Measurements from ENCODE around the gene MYH10.

MYH10 gene

DNA sequence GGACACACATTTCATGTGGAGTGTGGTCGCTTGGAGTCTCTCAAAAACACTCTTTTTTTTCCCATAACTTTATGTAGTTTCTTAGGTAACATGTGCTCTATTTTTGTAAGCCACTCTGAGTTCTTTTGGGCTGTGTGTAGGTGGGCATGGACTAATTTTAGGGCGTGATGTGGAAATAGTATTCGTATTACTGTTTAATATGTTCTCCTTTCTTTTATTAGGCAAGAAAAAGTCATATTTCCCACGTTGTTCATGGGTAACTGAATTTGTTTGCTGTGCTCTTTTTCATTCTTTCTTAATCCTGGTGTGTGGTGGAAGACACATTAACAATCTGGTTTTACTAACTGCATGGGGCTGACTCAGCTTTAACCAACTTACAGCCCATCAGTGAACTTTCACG lies 167.4 kb downstream of the MYH10 start:
- H3K9me3 ChIP-seq (ENCODE audit: control insufficient read depth in 2 of 2, low read length in 2 of 2), result no peaks in the 10 kb centered on the region
- H3K27me3 ChIP-seq (ENCODE audit: control insufficient read depth in 2 of 2, insufficient read depth in 2 of 2, low read length in 2 of 2), result no peaks in the 10 kb centered on the region
- H3K4me3 ChIP-seq (ENCODE audit: low read length in 2 of 2), result no peak overlapping the region
- no peak overlapping the region for H3K9ac ChIP-seq (ENCODE audit: low read depth in 1 of 2, low read length in 2 of 2)
- H3K27ac ChIP-seq (ENCODE audit: low read depth in 2 of 2, low read length in 2 of 2), result no peak overlapping the region
- no peaks in the 10 kb centered on the region for H3K4me1 ChIP-seq (ENCODE audit: control insufficient read depth in 2 of 2, insufficient read depth in 2 of 2, low read length in 2 of 2)
- H3K36me3 ChIP-seq (ENCODE audit: control insufficient read depth in 2 of 2, insufficient read depth in 2 of 2, low read length in 2 of 2), result peaks cover 62 to 83% of the 10 kb centered on the region in 2 donors

DNA sequence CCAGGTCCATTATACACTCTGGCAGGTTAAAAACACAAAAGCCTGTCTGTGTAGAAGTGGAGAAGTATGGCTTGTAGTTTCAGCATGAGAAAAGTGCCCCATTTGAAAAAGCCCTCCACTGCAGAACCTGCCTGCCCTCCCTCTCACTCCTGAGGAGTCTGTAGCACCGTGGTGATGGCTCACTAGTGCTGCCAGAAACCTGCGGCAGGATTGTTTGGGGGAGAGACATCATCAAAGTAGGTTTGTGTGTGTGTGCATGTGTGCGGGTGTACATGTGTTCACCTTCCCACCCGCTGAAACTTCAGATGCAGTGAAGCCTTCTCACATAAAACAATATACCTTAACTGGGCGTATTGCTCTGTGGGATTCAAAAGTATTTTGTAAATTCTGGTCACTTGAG lies 168.0 kb downstream of the MYH10 start:
- H3K36me3 ChIP-seq (ENCODE audit: control insufficient read depth in 2 of 2, insufficient read depth in 2 of 2, low read length in 2 of 2), result peaks cover 62 to 82% of the 10 kb centered on the region in 2 donors
- no peak overlapping the region for H3K9ac ChIP-seq (ENCODE audit: low read depth in 1 of 2, low read length in 2 of 2)
- no peak overlapping the region for H3K27ac ChIP-seq (ENCODE audit: low read depth in 2 of 2, low read length in 2 of 2)

DNA sequence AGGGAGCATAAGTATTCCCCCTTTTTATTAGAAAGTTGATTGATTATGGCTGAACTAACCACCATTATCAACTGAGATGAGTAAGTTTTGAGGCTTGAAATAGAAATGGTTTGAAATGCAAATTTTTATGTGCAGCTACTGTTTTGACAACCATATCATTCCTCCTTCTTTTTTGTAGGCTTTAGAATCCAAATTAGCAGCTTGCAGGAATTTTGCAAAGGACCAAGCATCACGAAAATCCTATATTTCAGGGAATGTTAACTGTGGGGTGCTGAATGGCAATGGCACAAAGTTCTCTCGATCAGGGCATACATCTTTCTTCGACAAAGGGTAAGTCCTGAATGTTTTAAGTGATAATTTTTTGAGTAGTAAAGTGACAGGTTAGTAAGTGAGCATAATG lies 170.7 kb downstream of the MYH10 start:
- Histone ChIP-seq H3K4me3 (ENCODE audit: low read length in 2 of 2) (no peak overlapping the region), H3K9ac (ENCODE audit: low read depth in 1 of 2, low read length in 2 of 2) (no peak overlapping the region), H3K36me3 (ENCODE audit: control insufficient read depth in 2 of 2, insufficient read depth in 2 of 2, low read length in 2 of 2) (peaks cover 68 to 81% of the 10 kb centered on the region in 2 donors), H3K27ac (ENCODE audit: low read depth in 2 of 2, low read length in 2 of 2) (no peak overlapping the region), H3K27me3 (ENCODE audit: control insufficient read depth in 2 of 2, insufficient read depth in 2 of 2, low read length in 2 of 2) (no peaks in the 10 kb centered on the region), H3K9me3 (ENCODE audit: control insufficient read depth in 2 of 2, low read length in 2 of 2) (no peaks in the 10 kb centered on the region), H3K4me1 (ENCODE audit: control insufficient read depth in 2 of 2, insufficient read depth in 2 of 2, low read length in 2 of 2) (no peaks in the 10 kb centered on the region)

More for the DNA sequence above, 168.0 kb downstream of the MYH10 start:
- H3K27me3 ChIP-seq (ENCODE audit: control insufficient read depth in 2 of 2, insufficient read depth in 2 of 2, low read length in 2 of 2), result no peaks in the 10 kb centered on the region
- H3K9me3 ChIP-seq (ENCODE audit: control insufficient read depth in 2 of 2, low read length in 2 of 2), result no peaks in the 10 kb centered on the region
- H3K4me3 ChIP-seq (ENCODE audit: low read length in 2 of 2), result no peak overlapping the region
- no peaks in the 10 kb centered on the region for H3K4me1 ChIP-seq (ENCODE audit: control insufficient read depth in 2 of 2, insufficient read depth in 2 of 2, low read length in 2 of 2)

DNA sequence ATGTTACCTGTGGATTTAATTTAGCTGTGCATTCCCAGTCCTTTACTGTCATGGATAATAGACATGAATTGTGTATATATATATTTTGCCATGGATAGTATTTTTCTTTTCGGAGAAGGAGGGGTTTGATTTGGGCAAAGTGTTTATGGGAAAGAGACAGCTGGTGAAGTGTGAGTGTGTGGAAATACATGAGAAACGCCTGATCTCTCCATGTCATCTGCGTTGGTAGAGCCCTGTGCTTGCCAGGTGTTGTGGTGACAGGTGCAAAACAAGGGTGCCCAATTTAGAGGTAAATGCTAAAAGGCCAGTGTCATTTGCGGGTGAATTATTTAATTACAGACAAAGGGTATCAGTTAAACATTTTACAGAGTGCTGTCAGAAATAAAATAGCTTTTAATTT lies 171.4 kb downstream of the MYH10 start:
- H3K27me3 ChIP-seq (ENCODE audit: control insufficient read depth in 2 of 2, insufficient read depth in 2 of 2, low read length in 2 of 2), result no peaks in the 10 kb centered on the region
- no peak overlapping the region for H3K9ac ChIP-seq (ENCODE audit: low read depth in 1 of 2, low read length in 2 of 2)
- no peaks in the 10 kb centered on the region for H3K4me1 ChIP-seq (ENCODE audit: control insufficient read depth in 2 of 2, insufficient read depth in 2 of 2, low read length in 2 of 2)
- H3K27ac ChIP-seq (ENCODE audit: low read depth in 2 of 2, low read length in 2 of 2), result no peak overlapping the region
- H3K36me3 ChIP-seq (ENCODE audit: control insufficient read depth in 2 of 2, insufficient read depth in 2 of 2, low read length in 2 of 2), result peaks cover 71 to 81% of the 10 kb centered on the region in 2 donors
- H3K9me3 ChIP-seq (ENCODE audit: control insufficient read depth in 2 of 2, low read length in 2 of 2), result no peaks in the 10 kb centered on the region
- H3K4me3 ChIP-seq (ENCODE audit: low read length in 2 of 2), result no peak overlapping the region

DNA sequence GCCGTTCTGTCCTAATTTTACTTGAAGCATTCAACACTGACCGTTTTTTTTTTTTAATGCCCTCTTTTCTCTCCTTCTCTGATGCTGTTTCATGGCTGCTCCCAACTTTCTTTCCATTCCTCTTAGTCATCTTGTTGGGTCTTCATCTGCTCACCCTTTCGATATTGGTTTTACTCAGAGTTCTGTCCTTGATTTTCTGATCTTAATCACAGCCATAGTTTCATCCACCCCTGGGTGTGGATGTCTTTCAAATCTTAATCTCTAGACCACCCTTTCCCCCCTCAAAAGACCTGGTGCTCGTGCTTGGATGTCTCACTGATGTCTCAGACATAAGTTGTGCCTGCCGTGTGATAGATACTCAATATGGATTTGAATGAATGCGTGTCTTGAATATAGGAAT lies 172.4 kb downstream of the MYH10 start:
- Histone ChIP-seq H3K4me3 (ENCODE audit: low read length in 2 of 2) (no peak overlapping the region), H3K9ac (ENCODE audit: low read depth in 1 of 2, low read length in 2 of 2) (no peak overlapping the region), H3K27me3 (ENCODE audit: control insufficient read depth in 2 of 2, insufficient read depth in 2 of 2, low read length in 2 of 2) (no peaks in the 10 kb centered on the region)

DNA sequence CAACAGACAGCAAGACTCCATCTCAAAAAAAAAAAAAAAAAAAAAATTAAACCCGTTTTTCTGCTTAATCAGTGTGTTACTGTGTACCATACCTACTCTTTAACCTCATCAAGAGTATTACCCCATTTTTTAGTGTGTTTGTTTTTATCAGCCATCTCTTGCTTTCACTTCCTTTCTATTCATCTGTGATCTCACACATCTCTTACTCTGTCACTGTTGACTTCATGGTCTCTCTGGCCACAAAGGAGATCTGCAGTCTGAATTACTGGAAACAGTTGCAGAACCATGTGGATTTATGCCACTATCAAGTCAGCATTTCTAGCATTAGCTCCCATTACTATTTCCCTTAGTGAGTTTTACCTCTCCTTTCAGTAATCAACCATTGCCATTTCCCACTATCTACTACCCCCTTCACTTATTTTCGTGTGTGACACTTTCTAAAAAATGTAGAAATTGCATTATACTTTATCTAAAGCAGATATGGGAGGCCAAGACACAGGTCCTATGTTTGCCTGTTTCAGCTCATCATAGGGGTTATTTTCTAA lies 174.8 kb downstream of the MYH10 start:
- Histone ChIP-seq H3K9ac (ENCODE audit: low read depth in 1 of 2, low read length in 2 of 2) (no peak overlapping the region), H3K36me3 (ENCODE audit: control insufficient read depth in 2 of 2, insufficient read depth in 2 of 2, low read length in 2 of 2) (peaks cover 72 to 73% of the 10 kb centered on the region in 2 donors), H3K9me3 (ENCODE audit: control insufficient read depth in 2 of 2, low read length in 2 of 2) (no peaks in the 10 kb centered on the region), H3K27me3 (ENCODE audit: control insufficient read depth in 2 of 2, insufficient read depth in 2 of 2, low read length in 2 of 2) (no peaks in the 10 kb centered on the region), H3K4me1 (ENCODE audit: control insufficient read depth in 2 of 2, insufficient read depth in 2 of 2, low read length in 2 of 2) (no peaks in the 10 kb centered on the region), H3K27ac (ENCODE audit: low read depth in 2 of 2, low read length in 2 of 2) (no peak overlapping the region), H3K4me3 (ENCODE audit: low read length in 2 of 2) (no peak overlapping the region)

More for the DNA sequence above, 172.4 kb downstream of the MYH10 start:
- H3K9me3 ChIP-seq (ENCODE audit: control insufficient read depth in 2 of 2, low read length in 2 of 2), result no peaks in the 10 kb centered on the region
- peaks cover 73 to 75% of the 10 kb centered on the region in 2 donors for H3K36me3 ChIP-seq (ENCODE audit: control insufficient read depth in 2 of 2, insufficient read depth in 2 of 2, low read length in 2 of 2)
- no peaks in the 10 kb centered on the region for H3K4me1 ChIP-seq (ENCODE audit: control insufficient read depth in 2 of 2, insufficient read depth in 2 of 2, low read length in 2 of 2)
- H3K27ac ChIP-seq (ENCODE audit: low read depth in 2 of 2, low read length in 2 of 2), result no peak overlapping the region

- Histone ChIP-seq H3K9me3 (ENCODE audit: control insufficient read depth in 2 of 2, low read length in 2 of 2) (no peaks in the 10 kb centered on the region), H3K4me1 (ENCODE audit: control insufficient read depth in 2 of 2, insufficient read depth in 2 of 2, low read length in 2 of 2) (no peaks in the 10 kb centered on the region), H3K27me3 (ENCODE audit: control insufficient read depth in 2 of 2, insufficient read depth in 2 of 2, low read length in 2 of 2) (no peaks in the 10 kb centered on the region), H3K27ac (ENCODE audit: low read depth in 2 of 2, low read length in 2 of 2) (no peak overlapping the region), H3K4me3 (ENCODE audit: low read length in 2 of 2) (no peak overlapping the region), H3K36me3 (ENCODE audit: control insufficient read depth in 2 of 2, insufficient read depth in 2 of 2, low read length in 2 of 2) (peaks cover 65 to 68% of the 10 kb centered on the region in 2 donors), H3K9ac (ENCODE audit: low read depth in 1 of 2, low read length in 2 of 2) (no peak overlapping the region)
Observed at GRCh38 chr17:8453326-8453725, 177.2 kb downstream of the MYH10 start.

DNA sequence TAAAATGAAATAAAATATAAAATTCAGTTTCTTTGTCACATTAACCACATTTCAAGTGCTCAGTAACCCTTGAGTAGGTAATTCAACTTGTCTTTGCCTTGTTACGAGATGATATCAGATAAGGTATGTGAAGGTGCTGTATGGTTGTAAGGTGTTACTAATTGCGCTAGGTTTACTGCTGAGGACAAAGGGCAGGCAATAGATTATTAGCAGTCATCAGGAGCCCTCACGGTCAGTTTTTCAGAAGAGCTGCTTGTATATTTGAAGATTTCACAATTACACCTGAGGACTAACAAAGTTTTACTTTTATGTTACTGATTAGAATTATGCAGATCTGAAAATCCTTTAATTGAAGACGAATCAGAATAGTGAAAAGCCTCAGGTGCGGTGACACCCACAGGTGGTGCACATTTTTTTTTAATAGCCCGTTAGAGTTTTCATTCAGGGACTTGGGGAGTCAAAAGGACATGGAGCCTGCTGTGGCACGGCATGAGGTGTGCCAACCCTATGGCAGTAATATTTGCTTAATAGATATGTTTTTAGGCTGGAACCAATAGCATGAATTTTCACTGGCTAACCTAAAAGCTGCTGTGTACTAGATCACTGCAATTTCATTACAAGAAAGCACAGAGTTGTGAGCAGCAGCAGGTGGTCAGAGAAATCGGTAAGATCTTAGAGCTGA lies 178.5 kb downstream of the MYH10 start:
- no peak overlapping the region for H3K9ac ChIP-seq (ENCODE audit: low read depth in 1 of 2, low read length in 2 of 2)
- peaks cover 56 to 68% of the 10 kb centered on the region in 2 donors for H3K36me3 ChIP-seq (ENCODE audit: control insufficient read depth in 2 of 2, insufficient read depth in 2 of 2, low read length in 2 of 2)
- H3K4me3 ChIP-seq (ENCODE audit: low read length in 2 of 2), result no peak overlapping the region
- H3K27me3 ChIP-seq (ENCODE audit: control insufficient read depth in 2 of 2, insufficient read depth in 2 of 2, low read length in 2 of 2), result no peaks in the 10 kb centered on the region
- no peaks in the 10 kb centered on the region for H3K4me1 ChIP-seq (ENCODE audit: control insufficient read depth in 2 of 2, insufficient read depth in 2 of 2, low read length in 2 of 2)
- H3K27ac ChIP-seq (ENCODE audit: low read depth in 2 of 2, low read length in 2 of 2), result no peak overlapping the region
- H3K9me3 ChIP-seq (ENCODE audit: control insufficient read depth in 2 of 2, low read length in 2 of 2), result no peaks in the 10 kb centered on the region

DNA sequence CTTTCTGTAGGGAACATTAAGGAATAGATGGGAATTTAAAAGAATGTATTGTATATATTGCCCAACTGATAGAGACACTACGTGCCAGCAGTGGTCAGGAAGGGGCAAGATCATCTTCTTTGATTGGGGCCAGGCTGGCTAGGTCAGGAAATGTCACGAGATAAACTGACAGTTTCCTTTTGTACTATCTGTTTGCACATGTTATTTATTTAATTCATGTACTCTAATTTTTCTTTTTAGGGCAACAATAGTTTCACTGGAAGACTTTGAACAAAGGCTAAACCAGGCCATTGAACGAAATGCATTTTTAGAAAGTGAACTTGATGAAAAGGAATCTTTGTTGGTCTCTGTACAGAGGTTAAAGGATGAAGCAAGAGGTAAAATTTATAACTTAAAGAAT lies 182.2 kb downstream of the MYH10 start:
- H3K27ac ChIP-seq (ENCODE audit: low read depth in 2 of 2, low read length in 2 of 2), result no peak overlapping the region
- no peak overlapping the region for H3K9ac ChIP-seq (ENCODE audit: low read depth in 1 of 2, low read length in 2 of 2)
- no peaks in the 10 kb centered on the region for H3K27me3 ChIP-seq (ENCODE audit: control insufficient read depth in 2 of 2, insufficient read depth in 2 of 2, low read length in 2 of 2)
- H3K36me3 ChIP-seq (ENCODE audit: control insufficient read depth in 2 of 2, insufficient read depth in 2 of 2, low read length in 2 of 2), result peaks cover 54 to 62% of the 10 kb centered on the region in 2 donors
- H3K9me3 ChIP-seq (ENCODE audit: control insufficient read depth in 2 of 2, low read length in 2 of 2), result no peaks in the 10 kb centered on the region
- H3K4me1 ChIP-seq (ENCODE audit: control insufficient read depth in 2 of 2, insufficient read depth in 2 of 2, low read length in 2 of 2), result no peaks in the 10 kb centered on the region
- no peak overlapping the region for H3K4me3 ChIP-seq (ENCODE audit: low read length in 2 of 2)

- Histone ChIP-seq H3K27ac (ENCODE audit: low read depth in 2 of 2, low read length in 2 of 2) (no peak overlapping the region), H3K36me3 (ENCODE audit: control insufficient read depth in 2 of 2, insufficient read depth in 2 of 2, low read length in 2 of 2) (peaks cover 51 to 57% of the 10 kb centered on the region in 2 donors)
Observed at GRCh38 chr17:8447799-8448198, 182.7 kb downstream of the MYH10 start.

More at GRCh38 chr17:8447799-8448198, 182.7 kb downstream of the MYH10 start:
- no peaks in the 10 kb centered on the region for H3K9me3 ChIP-seq (ENCODE audit: control insufficient read depth in 2 of 2, low read length in 2 of 2)
- no peak overlapping the region for H3K4me3 ChIP-seq (ENCODE audit: low read length in 2 of 2)
- H3K9ac ChIP-seq (ENCODE audit: low read depth in 1 of 2, low read length in 2 of 2), result no peak overlapping the region
- no peaks in the 10 kb centered on the region for H3K27me3 ChIP-seq (ENCODE audit: control insufficient read depth in 2 of 2, insufficient read depth in 2 of 2, low read length in 2 of 2)
- H3K4me1 ChIP-seq (ENCODE audit: control insufficient read depth in 2 of 2, insufficient read depth in 2 of 2, low read length in 2 of 2), result no peaks in the 10 kb centered on the region

All from mucosa of rectum (tissue), 2 donors.